Brain microvascular endothelial cell (primary cell): ENCODE measurements around the gene CEP135.
A peak's percentile ranks its signal among the peaks of the same experiment; 100 is the strongest.

Source experiments
- DNase-seq: peaks from one replicate; pipeline ENCODE4 v3.0.0-alpha.2; 2020
- H3K27ac ChIP-seq: fragments of 250-450 bp; sonication (Bioruptor Pico); 2 replicates; pipeline ENCODE4 v1.5.1; 2020; ENCODE audit warnings: mild to moderate bottlenecking, moderate library complexity
- H3K27me3 ChIP-seq: fragments of 250-450 bp; sonication (Bioruptor Pico); replicated peaks from 2 replicates; pipeline ENCODE4 v1.5.1; 2020; ENCODE audit warnings: mild to moderate bottlenecking
- H3K36me3 ChIP-seq: fragments of 250-450 bp; sonication (Bioruptor Pico); replicated peaks from 2 replicates; pipeline ENCODE4 v1.5.1; 2020; ENCODE audit warnings: mild to moderate bottlenecking
- H3K4me3 ChIP-seq: 2 replicates; pipeline ENCODE4 v1.5.1; 2011; ENCODE audit warnings: low read depth, mild to moderate bottlenecking, control low read depth, low read length, moderate library complexity
- in situ Hi-C: cut with HindIII; loops from 2 replicates; pipeline ENCODE4 v1.10.0; 2017; ENCODE audit warnings: low sequenced_read_pairs, low pct_ligation_motif_present
- TF ChIP-seq, protein P1 (sequence below): IDR thresholded peaks from 2 replicates; pipeline ENCODE4 v1.5.1; 2011; ENCODE audit warnings: low read depth, mild to moderate bottlenecking, moderate library complexity, low read length, control low read depth, inconsistent platforms; ENCODE audit errors: missing control alignments

Gene CEP135

DNA sequence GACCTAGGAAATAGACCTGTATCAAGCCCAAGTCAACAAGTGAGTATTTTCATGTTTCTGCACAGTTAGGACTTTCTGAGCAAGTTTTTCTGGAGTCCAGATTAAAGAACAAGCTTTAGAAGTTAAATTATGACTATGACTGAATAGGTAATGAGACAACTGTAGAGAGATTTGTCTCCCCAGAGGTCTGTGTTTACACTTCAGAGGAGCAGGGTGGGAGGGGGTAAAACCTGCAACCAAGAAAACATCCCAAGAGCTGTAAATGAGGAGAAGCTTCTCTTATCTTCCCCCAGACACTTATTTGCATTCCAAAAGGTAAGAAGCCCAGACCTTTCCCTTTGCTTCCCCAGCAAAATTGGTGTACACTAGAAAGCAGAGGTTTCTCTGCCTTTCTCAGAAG lies 22.1 kb upstream of the CEP135 start:
- Histone ChIP-seq H3K27me3 (no peaks in the 10 kb centered on the region), H3K36me3 (no peaks in the 10 kb centered on the region), H3K27ac (no peak overlapping the region), H3K4me3 (no peak overlapping the region)
- no peak for DNase-seq
- in situ Hi-C loops = no loop called here
- TF ChIP-seq, protein P1, sequence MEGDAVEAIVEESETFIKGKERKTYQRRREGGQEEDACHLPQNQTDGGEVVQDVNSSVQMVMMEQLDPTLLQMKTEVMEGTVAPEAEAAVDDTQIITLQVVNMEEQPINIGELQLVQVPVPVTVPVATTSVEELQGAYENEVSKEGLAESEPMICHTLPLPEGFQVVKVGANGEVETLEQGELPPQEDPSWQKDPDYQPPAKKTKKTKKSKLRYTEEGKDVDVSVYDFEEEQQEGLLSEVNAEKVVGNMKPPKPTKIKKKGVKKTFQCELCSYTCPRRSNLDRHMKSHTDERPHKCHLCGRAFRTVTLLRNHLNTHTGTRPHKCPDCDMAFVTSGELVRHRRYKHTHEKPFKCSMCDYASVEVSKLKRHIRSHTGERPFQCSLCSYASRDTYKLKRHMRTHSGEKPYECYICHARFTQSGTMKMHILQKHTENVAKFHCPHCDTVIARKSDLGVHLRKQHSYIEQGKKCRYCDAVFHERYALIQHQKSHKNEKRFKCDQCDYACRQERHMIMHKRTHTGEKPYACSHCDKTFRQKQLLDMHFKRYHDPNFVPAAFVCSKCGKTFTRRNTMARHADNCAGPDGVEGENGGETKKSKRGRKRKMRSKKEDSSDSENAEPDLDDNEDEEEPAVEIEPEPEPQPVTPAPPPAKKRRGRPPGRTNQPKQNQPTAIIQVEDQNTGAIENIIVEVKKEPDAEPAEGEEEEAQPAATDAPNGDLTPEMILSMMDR = no peak

DNA sequence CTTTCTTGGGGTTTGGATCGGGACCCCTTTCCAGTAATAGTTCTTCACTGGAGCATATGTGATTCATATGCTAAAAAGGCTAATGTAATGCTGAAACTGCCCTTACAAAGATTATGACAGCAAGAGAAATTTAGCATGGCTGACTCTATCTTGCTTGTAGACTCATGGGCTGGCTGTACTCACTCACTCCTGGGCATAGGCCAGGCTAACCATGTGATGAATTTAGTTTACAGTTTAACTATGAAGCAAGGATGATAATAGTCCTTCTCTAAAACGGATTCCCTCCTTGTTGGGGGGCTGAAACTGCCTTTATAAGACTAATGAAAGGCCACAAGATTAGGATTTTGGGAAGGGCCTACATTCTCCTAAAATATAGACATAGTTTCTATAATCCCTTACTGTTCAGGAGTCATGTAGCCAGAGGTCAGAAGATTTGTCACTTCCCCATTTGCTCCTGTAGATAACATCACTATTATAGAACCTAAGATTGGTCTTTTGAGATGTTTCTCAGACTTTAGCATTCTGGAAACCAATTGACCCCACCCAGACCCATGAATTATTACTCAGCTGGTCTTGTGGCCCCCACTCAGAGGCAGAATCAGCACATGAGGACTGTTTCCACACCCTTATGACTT lies 20.8 kb upstream of the CEP135 start:
- in situ Hi-C loops = no loop called here
- Histone ChIP-seq H3K36me3 (no peaks in the 10 kb centered on the region), H3K27ac (no peak overlapping the region), H3K4me3 (no peak overlapping the region), H3K27me3 (no peaks in the 10 kb centered on the region)
- DNase-seq = no peak
- TF ChIP-seq, protein P1 = no peak

DNA sequence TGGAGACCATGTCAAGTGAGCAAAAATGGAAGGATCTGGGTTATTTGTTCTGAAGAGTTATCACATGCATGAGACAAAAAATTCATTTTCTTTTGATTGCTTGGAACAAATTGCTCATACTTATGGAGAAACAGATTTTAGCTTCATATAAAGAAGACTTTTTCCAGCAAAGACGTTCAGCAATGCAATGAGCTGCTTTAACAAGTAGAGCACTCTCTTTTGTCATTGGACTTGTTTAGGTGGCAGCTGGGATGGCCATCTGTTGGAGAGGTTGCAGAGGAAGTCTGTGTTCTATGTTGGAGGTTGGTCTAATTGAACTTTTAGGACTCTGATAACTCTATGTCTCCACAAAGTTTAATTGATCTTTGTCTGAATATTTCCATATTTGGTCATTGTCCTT lies 19.9 kb upstream of the CEP135 start:
- TF ChIP-seq, protein P1 = no peak
- Histone ChIP-seq H3K36me3 (no peaks in the 10 kb centered on the region), H3K27me3 (no peaks in the 10 kb centered on the region), H3K27ac (no peak overlapping the region), H3K4me3 (no peak overlapping the region)
- DNase-seq = no peak
- in situ Hi-C loops = no loop called here

DNA sequence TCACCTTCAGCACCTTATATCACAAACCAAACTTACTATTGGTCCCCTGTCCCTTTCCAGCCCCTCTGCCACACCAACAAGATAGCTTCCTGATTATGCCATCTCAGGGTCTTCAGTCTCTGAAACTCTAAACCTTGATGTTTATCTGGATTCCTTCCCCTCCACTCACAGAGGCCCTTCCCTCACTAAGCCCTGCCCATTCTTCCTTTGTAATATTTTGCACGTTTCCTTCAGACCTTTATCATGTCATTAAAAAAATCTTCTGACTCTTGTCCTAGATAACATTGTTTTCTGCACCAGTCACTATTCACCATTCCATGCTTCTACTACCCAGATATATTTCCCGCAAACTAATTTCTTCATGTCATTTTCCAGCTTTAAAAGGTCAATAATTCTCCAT lies 17.7 kb upstream of the CEP135 start:
- TF ChIP-seq, protein P1 = no peak
- H3K4me3 ChIP-seq = no peak overlapping the region
- no peak overlapping the region for H3K27ac ChIP-seq
- H3K27me3 ChIP-seq = no peaks in the 10 kb centered on the region
- DNase-seq = no peak
- H3K36me3 ChIP-seq = no peaks in the 10 kb centered on the region
- in situ Hi-C loops = no loop called here

DNA sequence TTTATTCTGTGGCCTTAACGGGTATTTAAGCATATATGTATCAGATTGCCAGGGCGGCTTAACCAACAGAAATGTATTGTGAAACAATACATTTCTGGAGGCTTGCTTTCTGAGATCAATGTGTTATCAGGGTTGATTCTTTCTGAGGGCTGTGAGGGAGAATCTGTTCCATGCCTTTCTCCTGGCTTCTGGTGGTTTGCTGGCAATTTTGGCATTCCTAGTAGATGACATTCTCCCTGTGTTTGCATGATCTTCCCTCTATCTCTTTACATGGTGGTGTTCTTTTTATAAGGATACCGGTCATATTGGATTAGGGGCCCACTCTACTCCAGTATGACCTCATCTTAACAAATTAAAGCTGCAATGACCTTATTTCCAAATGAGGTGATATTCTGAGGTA lies 16.9 kb upstream of the CEP135 start:
- in situ Hi-C loops = no loop called here
- Histone ChIP-seq H3K27me3 (no peaks in the 10 kb centered on the region), H3K4me3 (no peak overlapping the region), H3K36me3 (no peaks in the 10 kb centered on the region), H3K27ac (no peak overlapping the region)
- DNase-seq = peak; percentile 60
- TF ChIP-seq, protein P1 = no peak

DNA sequence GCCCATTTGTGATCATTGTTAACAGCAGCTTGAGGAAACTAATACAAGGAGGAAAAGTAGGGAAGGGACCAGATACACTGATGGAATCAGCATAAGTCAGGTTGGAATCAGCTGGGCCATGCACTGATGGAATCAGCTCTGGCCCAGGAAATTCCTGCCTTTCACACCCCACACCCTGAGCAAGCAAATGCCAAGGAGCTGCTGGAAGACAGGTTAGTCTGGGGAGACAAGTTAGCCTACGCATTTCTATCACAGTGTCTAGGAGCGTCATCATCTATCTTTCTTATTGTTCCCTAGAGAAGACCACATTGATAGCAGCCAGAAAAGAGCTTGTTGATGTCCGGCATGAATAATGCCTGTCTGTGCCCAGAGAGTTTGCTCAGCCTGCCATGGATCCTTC lies 16.2 kb upstream of the CEP135 start:
- Histone ChIP-seq H3K36me3 (no peaks in the 10 kb centered on the region), H3K27me3 (no peaks in the 10 kb centered on the region), H3K27ac (no peak overlapping the region), H3K4me3 (no peak overlapping the region)
- DNase-seq = no peak
- in situ Hi-C loops = no loop called here
- TF ChIP-seq, protein P1 = no peak
